K562 (cell line): ENCODE data around the gene PDIA4. TPM values are rescaled to one million over a fixed set of nuclear protein-coding genes. Genes with fewer than 3 reads are reported as not detected.
A peak's percentile ranks its signal among the peaks of the same experiment; 100 is the strongest.

ENCODE experiments used
- BDP1 ChIP-seq: IDR thresholded peaks from 3 replicates; pipeline ENCODE4 v1.6.1; 2011; ENCODE audit not compliant: insufficient read length, insufficient read depth
- CBFA2T2 ChIP-seq: fragments of 450-650 bp; conservative IDR thresholded peaks from 2 replicates; pipeline ENCODE4 v1.6.1; 2017; ENCODE audit warnings: mild to moderate bottlenecking
- CBX1 ChIP-seq: sonication (generic); IDR thresholded peaks from 2 replicates; pipeline ENCODE4 v1.6.1; 2016; ENCODE audit warnings: antibody characterized with exemption, low read depth, mild to moderate bottlenecking
- CCNT2 ChIP-seq: IDR thresholded peaks from 2 replicates; pipeline ENCODE4 v1.6.1; 2011; ENCODE audit warnings: borderline replicate concordance, low read depth, mild to moderate bottlenecking, moderate library complexity, mixed read lengths, low read length; ENCODE audit not compliant: insufficient read length; ENCODE audit errors: extremely low read depth
- CHD4 ChIP-seq: fragments of 200-600 bp; sonication (generic); IDR thresholded peaks from 3 replicates; pipeline ENCODE4 v1.6.1; 2012; ENCODE audit warnings: low read depth, mild to moderate bottlenecking, mixed read lengths, low read length, inconsistent platforms; ENCODE audit not compliant: insufficient read depth, insufficient replicate concordance, poor library complexity, severe bottlenecking
- CTBP1 ChIP-seq: fragments of 450-650 bp; IDR thresholded peaks from 2 replicates; pipeline ENCODE4 v1.6.1; 2016; ENCODE audit warnings: borderline replicate concordance
- FOXP4 ChIP-seq: sonication (generic); formaldehyde crosslinking; IDR thresholded peaks from 2 replicates; pipeline ENCODE4 v1.8.0; 2022; ENCODE audit warnings: mild to moderate bottlenecking, missing genetic modification reagents, borderline replicate concordance
- HLTF ChIP-seq: fragments of 450-650 bp; IDR thresholded peaks from 2 replicates; pipeline ENCODE4 v1.6.1; 2016
- HOXB6 ChIP-seq: fragments of 250-450 bp; sonication (Bioruptor Pico); IDR thresholded peaks from 2 replicates; pipeline ENCODE4 v1.5.1; 2022; ENCODE audit warnings: mild to moderate bottlenecking, borderline replicate concordance
- NR2C1 ChIP-seq, 2 experiments: fragments of 450-650 bp; IDR thresholded peaks; 2 replicates each; pipeline ENCODE4 v1.6.1; 2017; ENCODE audit warnings: mild to moderate bottlenecking in 2 of 2, antibody characterized with exemption in 1 of 2, inconsistent platforms in 1 of 2, missing compliant biosample characterization in 1 of 2, missing genetic modification characterization in 1 of 2
- SAFB ChIP-seq: fragments of 200-400 bp; formaldehyde crosslinking; IDR thresholded peaks from 2 replicates; pipeline ENCODE4 v1.6.1; 2017; ENCODE audit warnings: low read depth, low read length, borderline replicate concordance
- SREBF2 ChIP-seq: sonication (generic); formaldehyde crosslinking; IDR thresholded peaks from 2 replicates; pipeline ENCODE4 v1.4.0; 2020; ENCODE audit warnings: mild to moderate bottlenecking, missing genetic modification reagents
- STAT5B ChIP-seq: fragments of 250-450 bp; sonication (Bioruptor Pico); IDR thresholded peaks from 2 replicates; pipeline ENCODE4 v1.8.0; 2021; ENCODE audit warnings: mild to moderate bottlenecking, inconsistent platforms
- TAF7 ChIP-seq: fragments of 450-650 bp; IDR thresholded peaks from 2 replicates; pipeline ENCODE4 v1.6.1; 2016; ENCODE audit warnings: missing genetic modification characterization, missing compliant biosample characterization
- THAP7 ChIP-seq: fragments of 250-450 bp; sonication (Bioruptor Pico); IDR thresholded peaks from 2 replicates; pipeline ENCODE4 v1.5.0; 2021
- ZBTB26 ChIP-seq: fragments of 450-650 bp; formaldehyde crosslinking; IDR thresholded peaks from 2 replicates; pipeline ENCODE4 v1.4.0; 2022; ENCODE audit warnings: missing genetic modification characterization
- ZNF124 ChIP-seq: sonication (generic); formaldehyde crosslinking; IDR thresholded peaks from 2 replicates; pipeline ENCODE4 v1.8.1; 2022; ENCODE audit warnings: missing genetic modification reagents
- ZNF239 ChIP-seq: fragments of 250-450 bp; sonication (Bioruptor Pico); IDR thresholded peaks from 2 replicates; pipeline ENCODE4 v1.4.0; 2020; ENCODE audit warnings: mild to moderate bottlenecking
- ZNF253 ChIP-seq: fragments of 250-450 bp; sonication (Bioruptor Pico); conservative IDR thresholded peaks from 2 replicates; pipeline ENCODE4 v1.6.1; 2021; ENCODE audit warnings: mild to moderate bottlenecking
- ZNF277 ChIP-seq: fragments of 250-450 bp; sonication (Bioruptor Pico); IDR thresholded peaks from 2 replicates; pipeline ENCODE4 v1.8.0; 2022; ENCODE audit warnings: inconsistent platforms, mild to moderate bottlenecking, moderate library complexity, borderline replicate concordance
- ZNF444 ChIP-seq: fragments of 250-450 bp; sonication (Bioruptor Pico); IDR thresholded peaks from 2 replicates; pipeline ENCODE4 v1.4.0; 2020; ENCODE audit warnings: mild to moderate bottlenecking, moderate library complexity
- ZNF511 ChIP-seq: sonication (generic); formaldehyde crosslinking; IDR thresholded peaks from 2 replicates; pipeline ENCODE4 v1.8.0; 2022; ENCODE audit warnings: mild to moderate bottlenecking, missing genetic modification reagents
- ZNF778 ChIP-seq: fragments of 450-650 bp; formaldehyde crosslinking; IDR thresholded peaks from 2 replicates; pipeline ENCODE4 v1.4.0; 2020; ENCODE audit warnings: mild to moderate bottlenecking, moderate library complexity
- polyA plus RNA-seq, 8 experiments: library from polyadenylated mRNA; depleted of rRNA in 4 of 8; stranded (reverse) in 5 of 8; unstranded in 3 of 8; fragments of >200 nt; fragmentation: Nextera tagmentation in 2 of 8; fragmentation: Illumina TruSeq in 1 of 8; extraction: Ambion mirVana in 2 of 8; extraction: Trizol in 1 of 8; gene quantifications; 2 replicates each; pipeline versions ENCODE4 v1.2.1 to v1.2.3, GENCODE V29; 2011 to 2014; ENCODE audit warnings: inconsistent platforms in 1 of 8, missing spikeins in 1 of 8
- total RNA-seq, 7 experiments: library from RNA; depleted of rRNA in 6 of 7; stranded (reverse); fragments of >200 nt in 6 of 7; fragmentation: Illumina TruSeq in 2 of 7; extraction: Trizol in 2 of 7; gene quantifications; 2 replicates each; pipeline versions ENCODE4 v1.2.1 to v1.2.3, GENCODE V29; 2011 to 2021; ENCODE audit warnings: low replicate concordance in 1 of 7

Gene PDIA4
- total and polyA plus RNA-seq, 9 of the 15 experiments (the other 6 are each of a cell fraction or from before 2014, with no cell fraction given) = 9.1 to 175 (median 146) TPM

- TF ChIP-seq ZNF124 = no peak
- no peak for TF ChIP-seq ZNF778 (CRISPR knock-in tag)
- peak; percentile 55 for TF ChIP-seq CHD4
- no peak for TF ChIP-seq STAT5B (CRISPR knock-in tag)
- no peak for TF ChIP-seq TAF7 (tag)
- no peak for TF ChIP-seq ZNF253 (CRISPR knock-in tag)
- no peak for TF ChIP-seq ZNF277 (CRISPR knock-in tag)
- TF ChIP-seq ZNF239 (CRISPR knock-in tag) = no peak
- no peak for TF ChIP-seq ZNF511 (CRISPR knock-in tag)
- no peak for TF ChIP-seq FOXP4 (CRISPR knock-in tag)
- no peak for TF ChIP-seq ZBTB26
- no peak for TF ChIP-seq CCNT2
- no peak; the same call in 1 of the 2 replicates for TF ChIP-seq CTBP1
- TF ChIP-seq NR2C1 (IDR thresholded peaks at IDR 0.05) = peak; percentile 39; the same call in 1 of the 2 replicates
- TF ChIP-seq NR2C1 (tag; IDR thresholded peaks at IDR 0.05) = no peak
- TF ChIP-seq HOXB6 (CRISPR knock-in tag) = no peak
- TF ChIP-seq ZNF444 (CRISPR knock-in tag) = no peak
- TF ChIP-seq SAFB = no peak
- peak; percentile 6 for TF ChIP-seq BDP1
- TF ChIP-seq CBX1 = no peak
- TF ChIP-seq THAP7 (CRISPR knock-in tag) = no peak
- TF ChIP-seq CBFA2T2 = no peak
- TF ChIP-seq HLTF = no peak
- no peak for TF ChIP-seq SREBF2
These were observed 63.6 kb downstream of the PDIA4 start (continued) for GRCh38 chr7:148964483-148965267.
